Hepatocyte (in vitro differentiated cells): ENCODE results near the gene STK38L. TPM values are rescaled to one million over a fixed set of nuclear protein-coding genes. Genes with fewer than 3 reads are reported as not detected.
A peak's percentile ranks its signal among the peaks of the same experiment; 100 is the strongest.

Experiments used
- DNase-seq: peaks from one replicate; pipeline ENCODE4 v3.0.0-alpha.2; 2016; ENCODE audit warnings: low spot score
- H2AFZ ChIP-seq: fragments of 200-600 bp; sonication (generic); 2 replicates; pipeline ENCODE4 v1.6.0; 2016; ENCODE audit warnings: antibody characterized with exemption, mild to moderate bottlenecking
- H3K27ac ChIP-seq: fragments of 200-600 bp; sonication (generic); 2 replicates; pipeline ENCODE4 v1.5.1; 2016; ENCODE audit warnings: mild to moderate bottlenecking
- H3K27me3 ChIP-seq: fragments of 200-600 bp; sonication (generic); 2 replicates; pipeline ENCODE4 v1.6.1; 2016
- H3K36me3 ChIP-seq: fragments of 200-600 bp; sonication (generic); replicated peaks from 2 replicates; pipeline ENCODE4 v1.5.1; 2016; ENCODE audit warnings: low read depth; ENCODE audit not compliant: insufficient read depth
- H3K4me1 ChIP-seq: fragments of 200-600 bp; sonication (generic); 2 replicates; pipeline ENCODE4 v1.5.1; 2016; ENCODE audit warnings: mild to moderate bottlenecking, moderate library complexity; ENCODE audit not compliant: insufficient read depth
- H3K4me2 ChIP-seq: fragments of 200-600 bp; sonication (generic); 2 replicates; pipeline ENCODE4 v1.6.0; 2016
- H3K4me3 ChIP-seq: fragments of 200-600 bp; sonication (generic); 2 replicates; pipeline ENCODE4 v1.5.1; 2016; ENCODE audit warnings: mild to moderate bottlenecking
- H3K79me2 ChIP-seq: fragments of 200-600 bp; sonication (generic); 2 replicates; pipeline ENCODE4 v1.6.0; 2017; ENCODE audit warnings: mild to moderate bottlenecking
- H3K9me2 ChIP-seq: fragments of 200-600 bp; sonication (generic); replicated peaks from 2 replicates; pipeline ENCODE4 v1.6.0; 2017; ENCODE audit warnings: mild to moderate bottlenecking; ENCODE audit not compliant: insufficient read depth
- H3K9me3 ChIP-seq: fragments of 200-600 bp; sonication (generic); 2 replicates; pipeline ENCODE4 v1.5.1; 2016; ENCODE audit warnings: low read depth, mild to moderate bottlenecking
- H4K20me1 ChIP-seq: fragments of 200-600 bp; sonication (generic); 2 replicates; pipeline ENCODE4 v1.6.0; 2016; ENCODE audit warnings: mild to moderate bottlenecking; ENCODE audit not compliant: insufficient read depth, poor library complexity, severe bottlenecking
- EZH2 ChIP-seq: fragments of 200-600 bp; sonication (generic); IDR thresholded peaks from 2 replicates; pipeline ENCODE4 v1.6.1; 2016; ENCODE audit warnings: antibody characterized with exemption, mild to moderate bottlenecking, borderline replicate concordance
- EZH2phosphoT487 ChIP-seq: fragments of 200-600 bp; sonication (generic); IDR thresholded peaks from one replicate; pipeline ENCODE4 v1.6.1; 2018; ENCODE audit warnings: antibody characterized with exemption, mild to moderate bottlenecking, low read depth, moderate library complexity; ENCODE audit not compliant: unreplicated experiment, severe bottlenecking
- WGBS: methylation state at CpG from one replicate; pipeline ENCODE4 v1.1.6; 2016; ENCODE audit warnings: low lambda C conversion rate; ENCODE audit errors: missing lambda C conversion rate; 5-methylcytosine and 5-hydroxymethylcytosine counted together
- polyA plus RNA-seq: library from polyadenylated mRNA; unstranded; fragments of >200 nt; fragmentation: Nextera tagmentation; extraction: Ambion mirVana; gene quantifications from 2 replicates; pipeline ENCODE4 v1.2.1, GENCODE V29; 2016
- total RNA-seq: library from RNA; depleted of rRNA; stranded (reverse); fragments of >200 nt; gene quantifications from 2 replicates; pipeline ENCODE4 v1.2.3, GENCODE V29; 2014
- TF ChIP-seq, protein P1 (sequence below): fragments of 200-600 bp; sonication (generic); IDR thresholded peaks from 2 replicates; pipeline ENCODE4 v1.5.1; 2016; ENCODE audit warnings: antibody characterized with exemption, mild to moderate bottlenecking; ENCODE audit not compliant: poor library complexity

The STK38L gene
- total and polyA plus RNA-seq, 2 experiments from 2014 or later, result 18.8 to 36.7 TPM

DNA sequence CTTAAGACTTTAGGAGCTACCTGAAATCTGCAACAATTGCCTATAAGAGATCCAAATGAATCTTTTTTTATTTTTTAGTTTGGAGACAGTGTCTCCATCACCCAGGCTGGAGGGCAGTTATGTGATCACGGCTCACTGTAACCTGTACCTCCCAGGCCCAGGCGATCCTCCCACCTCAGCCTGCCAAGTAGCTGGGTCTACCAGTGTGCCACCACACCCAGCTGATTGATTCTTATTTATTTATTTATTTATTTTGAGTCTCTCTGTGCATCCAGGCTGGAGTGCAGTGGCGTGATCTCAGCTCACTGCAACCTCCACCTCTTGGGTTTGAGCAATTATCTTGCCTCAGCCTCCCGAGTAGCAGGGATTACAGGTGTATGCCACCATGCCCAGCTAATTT is 26.1 kb downstream of the STK38L start:
- Histone ChIP-seq H3K27ac (no peak overlapping the region), H3K36me3 (no peaks in the 10 kb centered on the region), H3K79me2 (peaks cover 62% of the 10 kb centered on the region), H4K20me1 (peaks cover 6% of the 10 kb centered on the region), H3K27me3 (no peaks in the 10 kb centered on the region), H3K4me3 (no peak overlapping the region), H3K4me1 (peaks cover 16% of the 10 kb centered on the region), H3K9me2 (no peaks in the 10 kb centered on the region), H2AFZ (no peak overlapping the region), H3K4me2 (no peak overlapping the region), H3K9me3 (no peaks in the 10 kb centered on the region)
- TF ChIP-seq, protein P1, sequence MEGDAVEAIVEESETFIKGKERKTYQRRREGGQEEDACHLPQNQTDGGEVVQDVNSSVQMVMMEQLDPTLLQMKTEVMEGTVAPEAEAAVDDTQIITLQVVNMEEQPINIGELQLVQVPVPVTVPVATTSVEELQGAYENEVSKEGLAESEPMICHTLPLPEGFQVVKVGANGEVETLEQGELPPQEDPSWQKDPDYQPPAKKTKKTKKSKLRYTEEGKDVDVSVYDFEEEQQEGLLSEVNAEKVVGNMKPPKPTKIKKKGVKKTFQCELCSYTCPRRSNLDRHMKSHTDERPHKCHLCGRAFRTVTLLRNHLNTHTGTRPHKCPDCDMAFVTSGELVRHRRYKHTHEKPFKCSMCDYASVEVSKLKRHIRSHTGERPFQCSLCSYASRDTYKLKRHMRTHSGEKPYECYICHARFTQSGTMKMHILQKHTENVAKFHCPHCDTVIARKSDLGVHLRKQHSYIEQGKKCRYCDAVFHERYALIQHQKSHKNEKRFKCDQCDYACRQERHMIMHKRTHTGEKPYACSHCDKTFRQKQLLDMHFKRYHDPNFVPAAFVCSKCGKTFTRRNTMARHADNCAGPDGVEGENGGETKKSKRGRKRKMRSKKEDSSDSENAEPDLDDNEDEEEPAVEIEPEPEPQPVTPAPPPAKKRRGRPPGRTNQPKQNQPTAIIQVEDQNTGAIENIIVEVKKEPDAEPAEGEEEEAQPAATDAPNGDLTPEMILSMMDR, result no peak
- TF ChIP-seq EZH2 (no peak), EZH2phosphoT487 (no peak)
- 99% methylated on average over 4 of the region's 4 CpGs for WGBS
- no peak for DNase-seq

DNA sequence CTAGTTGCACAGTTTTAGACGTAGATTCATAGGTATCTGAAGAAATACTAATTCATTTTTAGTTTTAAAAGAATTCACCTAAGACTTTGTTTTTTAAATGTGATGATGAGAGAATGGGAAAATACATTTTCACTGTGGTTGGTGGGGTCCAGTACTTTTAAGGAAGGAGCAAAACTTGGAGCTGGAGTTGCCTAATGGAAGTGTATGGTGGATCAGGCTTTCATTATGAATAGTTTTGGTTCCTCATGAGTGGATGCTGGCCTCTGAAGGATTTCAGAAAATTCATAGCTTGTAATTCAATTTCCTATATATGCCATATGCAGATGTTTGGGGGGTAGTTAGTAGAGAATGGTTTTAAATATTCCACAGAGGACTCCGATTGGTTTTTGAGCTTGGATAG is 27.1 kb downstream of the STK38L start:
- H3K4me1 ChIP-seq, result peaks cover 16% of the 10 kb centered on the region
- H3K9me2 ChIP-seq, result no peaks in the 10 kb centered on the region
- H4K20me1 ChIP-seq, result no peaks in the 10 kb centered on the region
- peaks cover 62% of the 10 kb centered on the region for H3K79me2 ChIP-seq
- WGBS, result 89% methylated on average over 2 of the region's 2 CpGs
- TF ChIP-seq, protein P1, result no peak
- TF ChIP-seq EZH2phosphoT487 (no peak), EZH2 (no peak)
- H3K9me3 ChIP-seq, result no peaks in the 10 kb centered on the region
- no peak for DNase-seq
- H2AFZ ChIP-seq, result no peak overlapping the region
- no peaks in the 10 kb centered on the region for H3K36me3 ChIP-seq
- H3K4me2 ChIP-seq, result no peak overlapping the region
- H3K27ac ChIP-seq, result no peak overlapping the region
- no peak overlapping the region for H3K4me3 ChIP-seq
- H3K27me3 ChIP-seq, result no peaks in the 10 kb centered on the region

DNA sequence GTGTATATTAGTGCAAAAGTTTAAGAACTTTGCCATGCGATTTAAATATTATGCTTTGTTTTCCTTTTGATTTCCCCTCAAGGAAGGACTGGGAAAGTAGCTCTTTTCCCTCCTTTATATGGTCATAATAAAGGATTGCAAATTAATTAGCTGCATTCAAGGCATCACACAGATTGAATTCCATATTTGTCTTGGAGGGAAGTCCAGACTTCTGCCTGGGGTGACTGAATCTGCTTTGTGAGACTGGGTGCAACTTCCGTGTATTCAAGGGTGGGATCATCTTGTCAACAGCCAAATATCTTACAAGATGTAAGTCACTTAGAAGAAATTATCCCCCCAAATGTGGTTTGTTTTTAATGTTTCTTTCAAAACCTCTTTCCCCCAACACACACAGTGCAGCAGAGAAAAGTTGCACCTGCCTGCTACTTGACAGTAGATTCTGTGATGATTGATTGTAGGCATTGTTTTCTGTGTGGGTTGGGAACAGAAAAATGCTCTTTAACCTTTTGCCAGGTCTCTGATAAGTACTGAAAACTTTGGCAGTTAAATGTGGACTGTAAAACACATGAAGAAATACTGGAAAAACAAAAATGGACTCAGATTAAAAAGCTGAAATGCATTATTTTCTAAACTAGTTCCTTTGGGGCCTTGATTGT is 28.4 kb downstream of the STK38L start:
- no peaks in the 10 kb centered on the region for H3K9me2 ChIP-seq
- no peaks in the 10 kb centered on the region for H3K36me3 ChIP-seq
- 59% methylated on average over 2 of the region's 2 CpGs for WGBS
- peaks cover 18% of the 10 kb centered on the region for H3K4me1 ChIP-seq
- peak overlapping the region; percentile 42 for H3K4me2 ChIP-seq
- DNase-seq, result peak; percentile 18
- peak overlapping the region; percentile 7 for H3K27ac ChIP-seq
- TF ChIP-seq EZH2 (no peak), EZH2phosphoT487 (no peak)
- TF ChIP-seq, protein P1, result no peak
- no peak overlapping the region for H2AFZ ChIP-seq
- H3K4me3 ChIP-seq, result no peak overlapping the region
- peaks cover 71% of the 10 kb centered on the region for H3K79me2 ChIP-seq
- no peaks in the 10 kb centered on the region for H3K27me3 ChIP-seq
- H3K9me3 ChIP-seq, result no peaks in the 10 kb centered on the region
- H4K20me1 ChIP-seq, result no peaks in the 10 kb centered on the region
